Measurements from ENCODE around the gene GPBAR1.

GPBAR1 gene

GRCh38 chr2:218244204-218244603 is 16.6 kb upstream of the GPBAR1 start:
- no peak for DNase-seq (ENCODE audit: low read depth in 1 of 2, low spot score in 1 of 2)

- DNase-seq (ENCODE audit: low read depth in 1 of 2, low spot score in 1 of 2): no peak
Measured at GRCh38 chr2:218244665-218245064, 16.1 kb upstream of the GPBAR1 start.

DNA sequence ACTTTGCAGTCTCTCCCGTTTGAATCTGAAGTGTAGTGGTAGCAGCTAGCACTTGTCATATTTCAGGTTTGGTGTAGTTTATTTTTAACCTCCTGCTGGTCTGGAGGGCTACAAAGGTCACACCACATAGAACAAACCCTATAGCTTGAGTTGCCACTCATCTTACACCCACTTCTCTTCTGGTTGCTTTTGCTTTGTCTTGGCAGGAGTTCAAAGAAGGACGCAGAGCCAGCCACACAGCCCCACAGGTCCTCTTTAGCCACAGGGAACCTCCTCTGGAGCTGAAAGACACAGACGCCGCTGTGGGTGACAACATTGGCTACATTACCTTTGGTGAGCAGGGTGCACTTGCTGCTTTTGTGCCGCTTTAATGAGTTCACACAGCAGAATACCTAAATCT is 15.6 kb upstream of the GPBAR1 start:
- no peak for DNase-seq (ENCODE audit: low read depth in 1 of 2, low spot score in 1 of 2)

- DNase-seq (ENCODE audit: low read depth in 1 of 2, low spot score in 1 of 2): no peak
Measured at GRCh38 chr2:218249691-218250090, 11.1 kb upstream of the GPBAR1 start.

DNA sequence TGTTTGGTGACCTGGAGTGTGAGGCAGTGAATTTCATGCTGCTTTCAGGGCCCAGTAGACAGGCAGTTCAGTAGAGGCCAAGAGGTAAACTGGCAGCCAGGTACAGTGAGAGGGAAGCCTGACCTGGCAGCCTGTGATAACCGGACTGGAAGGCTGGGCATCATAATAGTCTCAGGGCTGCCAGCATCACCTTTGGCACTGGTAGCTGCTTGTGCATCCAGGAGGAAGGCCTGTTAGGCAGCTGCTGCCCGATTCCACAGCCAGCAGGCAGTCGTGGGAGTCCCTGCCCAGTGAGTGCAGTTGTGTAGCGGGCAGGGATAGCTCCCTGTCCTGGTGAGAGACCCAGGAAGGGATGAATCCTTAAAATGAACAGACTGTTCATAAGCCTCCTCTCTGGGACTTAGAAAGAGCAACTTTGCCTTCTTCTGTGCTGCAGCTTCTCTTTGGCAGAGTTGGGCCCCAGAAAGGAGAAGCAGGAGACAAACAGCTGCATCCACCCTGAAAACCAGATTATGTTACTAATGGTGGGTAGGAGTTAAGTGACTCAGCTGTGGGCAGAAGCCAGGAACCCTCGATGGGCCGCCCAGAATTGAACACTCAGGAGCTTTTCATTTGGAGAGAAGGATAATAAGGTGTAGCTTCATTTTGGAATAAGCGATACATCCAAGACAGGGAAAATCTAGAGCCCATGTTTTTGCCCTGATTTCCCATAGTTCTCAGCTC is 8.1 kb upstream of the GPBAR1 start:
- no peak for DNase-seq (ENCODE audit: low read depth in 1 of 2, low spot score in 1 of 2)

- no peak for DNase-seq (ENCODE audit: low read depth in 1 of 2, low spot score in 1 of 2)
Measured at GRCh38 chr2:218253232-218253625, 7.6 kb upstream of the GPBAR1 start.

- DNase-seq (ENCODE audit: low read depth in 1 of 2, low spot score in 1 of 2): no peak
Measured at GRCh38 chr2:218255446-218255845, 5.4 kb upstream of the GPBAR1 start.

GRCh38 chr2:218256612-218257350 is 4.0 kb upstream of the GPBAR1 start:
- no peak for DNase-seq (ENCODE audit: low read depth in 1 of 2, low spot score in 1 of 2)

DNA sequence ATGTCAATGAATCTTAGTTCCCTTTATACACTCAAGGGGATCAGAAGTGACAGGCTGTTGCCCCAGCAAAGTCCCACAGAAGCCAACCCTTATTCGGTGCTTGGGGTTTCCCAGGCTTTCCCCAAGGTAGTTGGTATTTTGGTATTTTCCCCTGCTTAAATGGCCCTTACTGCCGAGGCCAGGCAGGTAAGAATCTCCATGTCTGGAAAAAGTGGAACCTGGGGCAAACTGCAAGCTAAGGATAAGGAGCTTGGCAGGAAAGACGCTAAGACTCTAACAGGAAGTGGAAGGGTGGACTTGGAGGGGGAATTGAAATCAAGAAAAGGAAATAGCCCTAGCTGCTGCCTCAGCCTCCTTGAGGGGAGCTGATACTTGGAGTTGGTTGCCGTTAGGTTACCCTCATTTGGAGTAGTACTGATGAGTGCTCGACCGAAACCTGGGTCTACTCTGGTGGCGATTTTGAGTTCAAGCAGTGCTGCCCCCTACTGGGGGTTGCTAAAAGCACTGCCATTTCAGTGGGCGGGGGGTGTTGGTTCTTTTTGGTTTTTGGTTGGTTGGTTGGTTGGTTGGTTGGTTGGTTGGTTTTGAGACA is 3.3 kb upstream of the GPBAR1 start:
- DNase-seq (ENCODE audit: low read depth in 1 of 2, low spot score in 1 of 2): peak; percentile 34 to 45

DNA sequence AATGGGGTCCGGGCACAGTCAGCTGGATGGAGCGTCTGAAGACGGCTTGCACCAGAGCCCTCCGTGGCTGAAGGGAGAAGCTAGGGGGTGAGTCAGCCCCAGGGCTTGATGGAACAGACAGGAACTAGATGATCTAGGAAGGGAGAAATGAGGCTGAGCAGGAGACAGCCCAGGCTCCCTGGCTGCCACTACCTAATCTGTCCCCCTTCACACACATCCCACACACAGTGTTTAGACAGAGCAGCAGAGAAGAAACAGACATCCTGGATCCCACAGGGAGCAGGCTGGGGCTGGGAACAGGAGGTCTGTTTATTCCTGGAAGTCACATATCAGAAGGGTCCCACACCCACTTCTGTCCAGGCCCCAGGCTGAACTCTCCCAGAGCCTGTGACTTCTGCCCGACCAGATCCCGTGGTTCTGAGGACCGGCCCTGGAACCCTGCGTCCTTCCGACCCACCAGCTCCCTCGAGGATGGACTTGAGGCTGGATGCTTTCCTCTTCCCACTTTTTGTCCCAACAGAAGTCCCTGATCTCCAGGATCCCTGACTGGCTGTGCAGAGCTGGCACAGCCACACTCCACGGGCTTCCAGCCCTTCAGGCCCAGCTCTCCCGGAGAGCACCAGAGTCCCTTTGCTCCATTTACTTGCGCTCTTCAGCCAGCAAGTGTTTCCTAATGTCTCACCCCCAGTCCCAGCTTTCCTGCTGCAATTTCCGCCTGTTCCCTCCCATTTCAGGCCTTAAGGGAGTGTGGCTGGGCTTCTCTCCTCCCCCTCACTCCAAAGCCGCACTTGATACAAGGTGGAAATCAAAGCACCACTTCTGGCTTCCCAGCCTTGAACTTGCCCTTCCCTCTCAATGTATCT is 1.5 kb upstream of the GPBAR1 start:
- no peak for DNase-seq (ENCODE audit: low read depth in 1 of 2, low spot score in 1 of 2)

- no peak for DNase-seq (ENCODE audit: low read depth in 1 of 2, low spot score in 1 of 2)
Measured at GRCh38 chr2:218260166-218260565, 649 bp upstream of the GPBAR1 start.

- no peak for DNase-seq (ENCODE audit: low read depth in 1 of 2, low spot score in 1 of 2)
Measured at GRCh38 chr2:218261423-218262236, 815 bp downstream of the GPBAR1 start.

DNA sequence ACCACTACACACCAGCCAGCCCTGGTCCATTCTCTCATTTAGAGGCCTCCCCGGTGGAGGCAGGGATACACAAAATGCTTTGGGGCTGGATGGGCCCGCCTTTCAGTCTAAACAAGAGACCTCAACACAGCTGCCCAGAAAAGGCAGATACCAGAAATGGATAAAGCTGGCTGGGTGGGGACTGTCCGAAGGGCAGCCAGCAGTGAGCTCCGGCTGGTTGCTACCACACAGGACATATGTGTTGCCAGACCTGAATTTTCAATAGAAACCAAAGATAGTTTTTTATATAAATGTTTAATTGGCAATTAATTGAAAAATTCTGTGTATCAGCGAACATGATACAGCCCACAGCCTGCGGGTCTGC is 1.4 kb downstream of the GPBAR1 start:
- DNase-seq (ENCODE audit: low read depth in 1 of 2, low spot score in 1 of 2): no peak

GRCh38 chr2:218262631-218263586 is 2.1 kb downstream of the GPBAR1 start:
- no peak for DNase-seq (ENCODE audit: low read depth in 1 of 2, low spot score in 1 of 2)

- no peak for DNase-seq (ENCODE audit: low read depth in 1 of 2, low spot score in 1 of 2)
Measured at GRCh38 chr2:218263817-218264641, 3.2 kb downstream of the GPBAR1 start.

GRCh38 chr2:218264773-218265561 is 4.2 kb downstream of the GPBAR1 start:
- no peak for DNase-seq (ENCODE audit: low read depth in 1 of 2, low spot score in 1 of 2)

- no peak for DNase-seq (ENCODE audit: low read depth in 1 of 2, low spot score in 1 of 2)
Measured at GRCh38 chr2:218265626-218266025, 4.8 kb downstream of the GPBAR1 start.

All from stimulated activated CD4-positive, alpha-beta T cell treated with anti-CD3 and anti-CD28 coated beads, Interleukin-15, amount 100 ng/mL, for 1 hour (primary cell).